ENCODE data around the gene MLLT10.

MLLT10 gene

GRCh38 chr10:21533467-21534279 is at the start of gene MLLT10:
TSS of gene MLLT10 (plus strand) at chr10:21534232. CDS start at chr10:21534645, 413 bp downstream.
- DNase-seq: peak; percentile 97

DNA sequence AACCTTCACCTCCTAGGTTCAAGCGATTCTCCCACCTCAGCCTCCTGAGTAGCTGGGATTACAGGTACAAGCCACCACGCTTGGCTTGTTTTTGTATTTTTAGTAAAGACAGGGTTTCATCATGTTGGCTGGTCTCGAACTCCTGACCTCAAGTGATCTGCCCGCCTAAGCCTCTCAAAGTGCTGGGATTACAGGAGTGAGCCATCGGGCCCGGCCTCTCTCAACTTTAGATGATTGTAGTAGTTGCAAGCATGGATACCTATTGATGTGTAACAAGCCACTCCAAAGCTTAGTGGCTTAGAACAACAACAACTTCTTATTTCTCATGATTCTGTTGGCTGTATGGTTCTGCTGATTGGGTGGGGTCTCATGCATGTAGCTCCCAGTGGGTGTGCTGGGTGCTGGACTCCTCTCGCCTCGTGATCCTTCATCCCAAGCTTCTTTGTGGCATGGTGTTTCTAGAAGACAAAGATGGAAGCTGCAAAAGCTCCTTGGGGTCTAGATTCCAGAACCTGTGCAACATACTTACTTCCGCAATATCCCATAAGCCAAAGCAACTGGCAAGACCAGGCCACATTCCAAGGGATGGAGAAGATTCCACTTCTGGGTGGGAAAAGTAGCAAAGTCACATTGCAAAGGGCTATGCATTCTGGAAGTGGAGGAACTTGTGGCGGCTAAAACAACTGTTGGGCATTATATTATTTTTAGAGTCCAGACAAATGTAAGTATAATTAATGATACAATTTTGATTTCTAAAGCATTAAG is 46.4 kb upstream of the MLLT10 start:
- DNase-seq: no peak

- DNase-seq: no peak
These were observed 45.6 kb upstream of the MLLT10 start for GRCh38 chr10:21488246-21488956.

- DNase-seq: no peak
These were observed 45.0 kb upstream of the MLLT10 start for GRCh38 chr10:21488957-21489446.

- DNase-seq: no peak
These were observed 43.9 kb upstream of the MLLT10 start for GRCh38 chr10:21490028-21490710.

DNA sequence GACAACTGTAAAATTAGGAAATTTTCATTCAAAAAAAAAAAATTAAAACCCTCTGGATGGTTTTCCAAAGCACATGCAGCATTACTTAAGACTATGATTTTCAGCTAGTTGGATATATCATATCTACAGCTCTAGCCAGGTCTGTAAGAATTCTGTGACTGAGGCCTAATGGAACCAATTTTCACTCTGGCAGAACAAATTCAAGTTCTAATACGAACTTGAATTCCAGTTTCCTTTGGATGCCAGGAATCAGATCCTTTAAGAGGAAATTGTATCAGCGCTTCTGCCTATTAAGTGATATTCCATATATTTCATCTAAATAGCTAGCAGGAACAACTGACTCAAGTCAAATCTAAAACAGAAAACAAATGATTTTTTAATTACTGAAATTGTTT is 43.3 kb upstream of the MLLT10 start:
- DNase-seq: no peak

DNA sequence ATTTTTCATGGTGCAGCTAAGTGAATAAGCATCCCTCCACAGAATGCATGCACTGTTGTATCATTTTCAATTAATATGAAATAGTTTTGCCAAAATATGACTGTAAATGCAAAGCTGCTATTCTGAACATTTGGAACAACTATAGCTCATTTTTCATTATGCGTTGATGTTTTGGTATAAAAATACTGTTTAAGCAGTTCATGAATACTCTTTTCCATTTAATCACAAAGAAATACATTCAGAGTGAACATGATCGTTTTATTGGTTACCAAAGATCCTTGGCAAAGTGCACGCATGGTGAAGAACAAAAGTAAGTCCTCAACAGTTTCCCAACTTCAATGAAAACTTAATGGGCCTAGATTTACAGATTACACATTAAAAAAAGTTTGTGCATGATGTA is 41.6 kb upstream of the MLLT10 start:
- DNase-seq: no peak

- no peak for DNase-seq
These were observed 40.2 kb upstream of the MLLT10 start for GRCh38 chr10:21493784-21494183.

- peak; percentile 34 for DNase-seq
These were observed 39.6 kb upstream of the MLLT10 start for GRCh38 chr10:21494191-21495001.

DNA sequence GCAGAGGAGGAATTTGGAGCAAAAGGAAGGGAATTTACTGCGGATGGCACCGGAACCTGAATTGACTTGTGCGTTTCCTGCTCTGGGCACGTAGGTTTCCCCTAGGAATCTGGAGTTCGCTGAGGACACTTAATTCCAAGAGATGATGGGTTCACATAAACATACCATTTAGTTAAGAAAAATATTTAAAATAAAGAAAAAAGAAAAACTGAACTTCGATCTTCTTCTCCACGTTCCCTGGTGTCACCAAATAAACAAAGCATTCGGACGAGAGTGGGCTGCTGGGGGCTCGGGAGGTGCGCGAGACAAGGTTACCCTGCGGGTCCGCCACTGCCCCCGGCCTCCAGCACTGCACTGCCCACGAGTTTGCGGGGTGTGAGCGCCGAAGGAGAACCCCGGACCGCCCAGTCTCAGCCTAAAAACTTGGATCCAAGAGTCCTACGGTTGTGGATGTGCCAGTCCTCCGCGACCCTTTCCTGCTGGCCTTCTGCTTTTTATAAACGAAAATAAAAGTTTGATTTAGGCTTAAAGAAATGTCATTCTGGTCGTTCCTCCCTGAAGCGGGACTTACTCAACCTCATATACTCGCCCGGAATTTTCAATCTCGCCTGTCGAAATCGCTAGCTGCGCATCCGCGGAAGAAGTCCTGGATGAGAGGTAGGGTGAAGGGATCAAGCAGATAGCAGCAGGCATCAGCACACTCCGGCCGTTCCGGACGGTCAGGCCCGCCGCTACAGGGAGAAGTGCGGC is 38.9 kb upstream of the MLLT10 start:
- DNase-seq: no peak

GRCh38 chr10:21495752-21496342 is 38.2 kb upstream of the MLLT10 start:
- peak; percentile 87 for DNase-seq

GRCh38 chr10:21496343-21497176 is 37.5 kb upstream of the MLLT10 start:
- peak; percentile 71 for DNase-seq

- DNase-seq: peak; percentile 80
These were observed 36.7 kb upstream of the MLLT10 start for GRCh38 chr10:21497177-21497807.

DNA sequence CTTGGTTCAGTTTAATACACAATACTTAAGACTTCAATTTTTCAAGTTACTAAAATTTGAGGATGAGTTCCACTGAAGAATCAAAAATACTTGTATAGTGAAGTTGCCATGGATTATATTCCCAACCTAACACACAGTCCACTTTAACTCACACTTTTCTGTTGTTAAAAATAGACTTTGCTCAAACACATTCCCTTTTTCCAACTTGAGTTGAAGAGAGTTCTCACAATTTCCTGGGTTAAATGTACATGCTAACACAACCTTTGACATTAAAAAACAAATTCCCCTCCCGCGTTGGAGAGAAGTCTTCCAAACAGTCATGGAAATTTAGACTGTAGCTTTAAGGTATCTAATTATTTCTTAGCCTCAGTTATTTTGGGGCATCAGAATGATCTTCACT is 35.7 kb upstream of the MLLT10 start:
- no peak for DNase-seq

GRCh38 chr10:21498986-21499385 is 35.0 kb upstream of the MLLT10 start:
- DNase-seq: no peak

GRCh38 chr10:21499701-21500577 is 34.1 kb upstream of the MLLT10 start:
- DNase-seq: no peak

GRCh38 chr10:21500578-21500910 is 33.5 kb upstream of the MLLT10 start:
- no peak for DNase-seq

GRCh38 chr10:21501091-21501490 is 32.9 kb upstream of the MLLT10 start:
- DNase-seq: no peak
